ENCODE measurements around the gene TGM2.

The TGM2 gene

DNA sequence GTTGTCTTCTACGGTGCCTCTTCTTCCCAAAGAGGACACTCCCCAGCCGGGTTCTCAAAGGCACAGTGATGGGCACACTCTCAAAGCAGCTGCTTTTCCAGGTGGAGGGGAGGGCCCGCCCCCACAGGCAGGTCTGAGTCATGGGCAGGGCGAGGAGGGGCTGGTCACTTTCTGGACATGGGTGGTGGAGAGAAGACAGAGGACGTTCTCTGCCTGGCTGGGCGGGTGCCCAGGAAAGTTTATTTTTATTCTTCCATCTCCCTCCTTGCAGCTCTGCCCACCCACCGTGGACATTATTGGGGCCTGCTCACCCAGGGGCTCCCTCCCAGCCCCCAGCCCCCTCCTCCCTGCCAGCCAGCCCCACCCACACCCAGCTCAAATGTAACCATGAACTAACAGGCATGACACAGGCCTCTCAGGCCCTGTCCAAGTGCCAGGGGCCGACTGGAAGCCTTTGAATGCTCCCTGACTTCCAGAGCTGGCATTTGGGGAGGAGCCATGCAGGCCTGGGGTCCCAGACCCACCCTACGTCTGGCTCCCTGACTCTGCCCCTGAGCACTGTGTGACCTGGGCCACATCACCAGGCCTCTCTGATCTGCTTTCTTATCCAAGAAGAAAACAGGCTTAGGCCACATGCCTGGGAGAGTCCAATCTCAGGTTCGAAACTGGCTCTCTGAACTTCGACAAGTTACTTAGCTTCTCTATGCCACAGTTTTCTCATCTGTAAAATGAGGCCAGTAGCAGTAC is 8.0 kb downstream of the TGM2 start:
- DNase-seq (ENCODE audit: low read depth, low spot score), result no peak
- Histone ChIP-seq H3K9me3 (ENCODE audit: low read depth, low read length) (no peaks in the 10 kb centered on the region), H3K36me3 (ENCODE audit: insufficient read depth, low read length) (no peaks in the 10 kb centered on the region), H3K4me3 (no peak overlapping the region), H3K27ac (no peak overlapping the region), H3K9ac (ENCODE audit: insufficient read length) (no peak overlapping the region)
- no peak for TF ChIP-seq POLR2AphosphoS5 (IDR thresholded peaks at IDR 0.05; ENCODE audit: borderline replicate concordance, low read depth, low read length)

DNA sequence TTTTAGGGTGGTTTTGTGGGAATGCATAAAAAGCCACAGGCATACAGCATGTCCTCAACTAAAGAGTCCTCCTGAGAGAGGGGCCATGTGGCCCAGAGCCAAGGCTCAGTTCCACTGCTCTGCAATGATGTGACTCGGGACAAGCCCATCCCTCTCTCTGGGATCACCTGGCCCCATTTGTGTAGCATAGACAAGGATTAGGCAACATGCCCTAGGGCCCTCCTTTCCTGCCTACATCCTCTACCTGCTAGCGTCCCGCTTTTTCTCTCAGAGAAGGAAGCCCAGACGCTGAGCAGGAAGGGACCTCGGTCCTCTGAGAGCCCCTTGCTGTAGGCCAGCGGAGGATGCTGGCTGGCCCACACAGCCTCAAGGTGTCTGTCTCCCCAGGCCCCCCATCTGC is 8.8 kb downstream of the TGM2 start:
- Histone ChIP-seq H3K9ac (ENCODE audit: insufficient read length) (no peak overlapping the region), H3K9me3 (ENCODE audit: low read depth, low read length) (no peaks in the 10 kb centered on the region), H3K36me3 (ENCODE audit: insufficient read depth, low read length) (no peaks in the 10 kb centered on the region), H3K4me3 (no peak overlapping the region), H3K27ac (no peak overlapping the region)
- no peak for DNase-seq (ENCODE audit: low read depth, low spot score)
- no peak for TF ChIP-seq POLR2AphosphoS5 (IDR thresholded peaks at IDR 0.05; ENCODE audit: borderline replicate concordance, low read depth, low read length)
- no peak for TF ChIP-seq EZH2 (IDR thresholded peaks at IDR 0.05)
- TF ChIP-seq FOXP2 (optimal IDR thresholded peaks at IDR 0.05; ENCODE audit: control extremely low read depth, extremely low read length, insufficient read depth), result no peak

DNA sequence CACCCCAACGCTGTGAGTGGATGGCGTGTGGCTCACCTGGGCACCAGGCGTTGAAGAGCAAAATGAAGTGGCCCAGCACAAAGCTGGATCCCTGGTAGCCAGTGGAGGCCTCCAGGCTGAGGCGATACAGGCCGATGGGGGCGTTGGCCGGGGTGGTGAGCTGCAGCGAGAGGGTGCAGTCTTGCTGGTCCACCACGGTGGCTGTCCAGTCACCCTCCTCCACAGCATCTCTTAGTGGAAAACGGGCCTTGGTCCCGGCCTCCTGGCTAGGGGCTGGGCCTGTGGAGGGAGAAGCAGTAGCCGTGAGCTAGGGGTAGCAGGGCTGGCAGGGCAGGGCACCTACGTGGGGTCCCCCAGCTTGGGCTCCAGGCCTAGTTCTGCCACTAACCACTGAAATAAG is 9.3 kb downstream of the TGM2 start:
- Histone ChIP-seq H3K9me3 (ENCODE audit: low read depth, low read length) (no peaks in the 10 kb centered on the region), H3K4me3 (no peak overlapping the region), H3K27ac (no peak overlapping the region), H3K9ac (ENCODE audit: insufficient read length) (no peak overlapping the region), H3K36me3 (ENCODE audit: insufficient read depth, low read length) (no peaks in the 10 kb centered on the region)
- DNase-seq (ENCODE audit: low read depth, low spot score), result no peak
- TF ChIP-seq FOXP2 (optimal IDR thresholded peaks at IDR 0.05; ENCODE audit: control extremely low read depth, extremely low read length, insufficient read depth), result no peak
- no peak for TF ChIP-seq EZH2 (IDR thresholded peaks at IDR 0.05)
- no peak for TF ChIP-seq POLR2AphosphoS5 (IDR thresholded peaks at IDR 0.05; ENCODE audit: borderline replicate concordance, low read depth, low read length)

DNA sequence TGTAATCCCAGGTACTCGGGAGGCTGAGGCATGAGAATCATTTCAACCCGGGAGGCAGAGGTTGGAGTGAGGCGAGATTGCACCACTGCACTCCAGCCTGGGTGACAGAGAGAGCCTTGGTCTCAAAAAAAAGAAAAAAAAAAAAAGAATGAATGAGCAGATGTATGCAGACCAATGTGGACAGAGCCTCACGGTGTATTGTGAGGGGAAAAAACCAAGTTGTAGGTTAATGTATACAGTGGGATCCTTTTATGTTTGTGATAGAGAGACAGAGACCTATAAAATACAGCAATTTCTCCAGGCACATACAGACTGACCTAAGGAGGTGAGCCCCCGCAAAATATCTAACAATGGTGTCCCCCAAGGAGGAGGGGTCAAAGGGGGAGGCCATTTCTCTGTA is 11.7 kb downstream of the TGM2 start:
- no peaks in the 10 kb centered on the region for H3K9me3 ChIP-seq (ENCODE audit: low read depth, low read length)
- H3K4me3 ChIP-seq, result no peak overlapping the region
- no peak overlapping the region for H3K9ac ChIP-seq (ENCODE audit: insufficient read length)
- no peak for TF ChIP-seq POLR2AphosphoS5 (IDR thresholded peaks at IDR 0.05; ENCODE audit: borderline replicate concordance, low read depth, low read length)
- no peak for TF ChIP-seq FOXP2 (optimal IDR thresholded peaks at IDR 0.05; ENCODE audit: control extremely low read depth, extremely low read length, insufficient read depth)
- no peak for TF ChIP-seq EZH2 (IDR thresholded peaks at IDR 0.05)
- H3K36me3 ChIP-seq (ENCODE audit: insufficient read depth, low read length), result no peaks in the 10 kb centered on the region
- no peak overlapping the region for H3K27ac ChIP-seq
- no peak for DNase-seq (ENCODE audit: low read depth, low spot score)

DNA sequence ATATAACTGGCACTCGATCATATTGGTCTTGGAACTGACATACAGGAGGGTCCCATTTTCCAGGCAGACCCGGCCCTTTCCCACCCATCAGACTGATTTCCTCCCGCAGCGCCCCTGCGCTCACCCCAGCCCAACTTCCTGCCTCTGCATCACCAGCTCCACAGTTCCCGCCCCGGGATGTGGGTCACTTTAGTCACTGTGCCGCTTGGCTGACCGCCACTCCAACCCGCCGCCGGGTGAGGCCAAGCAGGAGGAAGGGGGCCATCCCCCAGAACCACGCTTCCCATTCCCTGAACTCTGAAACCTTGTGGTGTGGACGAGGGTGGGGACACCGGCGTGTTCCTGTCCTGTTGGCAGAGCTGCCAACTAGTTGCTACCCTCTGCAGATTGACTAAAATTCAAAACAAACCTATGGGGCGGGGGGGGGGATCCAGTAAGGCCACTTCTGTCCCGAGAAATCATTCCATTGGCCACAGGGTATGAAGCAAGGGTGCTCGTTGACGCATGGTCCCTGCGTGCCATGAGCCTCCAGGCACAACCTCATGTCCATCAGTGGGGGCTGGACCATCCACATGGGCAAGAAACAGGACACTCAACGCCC is 12.3 kb downstream of the TGM2 start:
- DNase-seq (ENCODE audit: low read depth, low spot score), result no peak
- Histone ChIP-seq H3K9me3 (ENCODE audit: low read depth, low read length) (no peaks in the 10 kb centered on the region), H3K36me3 (ENCODE audit: insufficient read depth, low read length) (no peaks in the 10 kb centered on the region), H3K9ac (ENCODE audit: insufficient read length) (no peak overlapping the region), H3K27ac (no peak overlapping the region), H3K4me3 (no peak overlapping the region)
- no peak for TF ChIP-seq FOXP2 (optimal IDR thresholded peaks at IDR 0.05; ENCODE audit: control extremely low read depth, extremely low read length, insufficient read depth)
- no peak for TF ChIP-seq EZH2 (IDR thresholded peaks at IDR 0.05)
- TF ChIP-seq POLR2AphosphoS5 (IDR thresholded peaks at IDR 0.05; ENCODE audit: borderline replicate concordance, low read depth, low read length), result no peak

DNA sequence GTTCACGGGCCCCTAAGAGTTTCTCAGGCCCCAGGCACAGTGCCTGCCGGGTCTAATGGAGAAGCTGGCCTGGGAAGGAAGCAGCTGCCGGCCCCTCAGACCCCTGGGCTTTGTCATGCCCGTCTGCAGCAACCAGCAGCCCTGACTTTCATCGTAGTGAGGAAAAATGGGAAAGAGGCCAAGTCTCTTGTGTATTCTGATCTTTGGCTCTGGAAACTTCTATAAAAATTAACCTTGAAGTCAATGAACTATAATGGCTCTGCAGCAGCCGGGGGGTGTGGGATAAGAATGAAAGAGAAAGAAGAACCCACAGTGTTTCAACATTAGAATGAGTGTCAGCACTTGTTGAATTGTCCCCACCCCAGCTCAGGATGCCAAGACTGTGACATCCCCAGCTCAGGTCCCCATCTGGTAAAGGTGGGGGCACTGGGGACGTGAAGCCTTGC is 12.9 kb downstream of the TGM2 start:
- TF ChIP-seq EZH2 (IDR thresholded peaks at IDR 0.05), result no peak
- TF ChIP-seq FOXP2 (optimal IDR thresholded peaks at IDR 0.05; ENCODE audit: control extremely low read depth, extremely low read length, insufficient read depth), result no peak
- no peak for TF ChIP-seq POLR2AphosphoS5 (IDR thresholded peaks at IDR 0.05; ENCODE audit: borderline replicate concordance, low read depth, low read length)
- Histone ChIP-seq H3K36me3 (ENCODE audit: insufficient read depth, low read length) (no peaks in the 10 kb centered on the region), H3K9ac (ENCODE audit: insufficient read length) (no peak overlapping the region), H3K9me3 (ENCODE audit: low read depth, low read length) (no peaks in the 10 kb centered on the region), H3K27ac (no peak overlapping the region), H3K4me3 (no peak overlapping the region)
- no peak for DNase-seq (ENCODE audit: low read depth, low spot score)

DNA sequence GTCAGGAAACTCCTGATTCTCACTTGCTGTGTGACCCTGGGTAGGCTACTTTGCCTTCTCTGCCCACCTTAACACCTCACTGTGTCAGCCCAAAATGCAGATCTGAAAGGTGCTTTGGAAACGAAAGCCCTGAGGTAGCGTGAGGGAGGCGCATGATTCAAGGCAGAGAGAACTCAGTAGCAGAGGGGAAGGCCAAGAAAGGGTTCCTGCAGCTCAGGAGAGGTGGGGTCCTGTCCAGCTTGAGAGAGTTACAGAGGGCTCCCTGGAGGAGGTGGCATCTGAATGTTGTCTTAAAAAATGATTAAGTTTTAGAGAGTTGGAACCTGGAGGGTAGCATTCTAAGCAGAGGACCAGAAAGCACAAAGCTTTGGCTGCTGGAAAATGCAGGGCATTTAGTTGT is 13.6 kb downstream of the TGM2 start:
- H3K4me3 ChIP-seq, result no peak overlapping the region
- no peak for DNase-seq (ENCODE audit: low read depth, low spot score)
- H3K36me3 ChIP-seq (ENCODE audit: insufficient read depth, low read length), result no peaks in the 10 kb centered on the region
- no peak for TF ChIP-seq EZH2 (IDR thresholded peaks at IDR 0.05)
- no peak for TF ChIP-seq POLR2AphosphoS5 (IDR thresholded peaks at IDR 0.05; ENCODE audit: borderline replicate concordance, low read depth, low read length)
- no peak for TF ChIP-seq FOXP2 (optimal IDR thresholded peaks at IDR 0.05; ENCODE audit: control extremely low read depth, extremely low read length, insufficient read depth)
- no peaks in the 10 kb centered on the region for H3K9me3 ChIP-seq (ENCODE audit: low read depth, low read length)
- no peak overlapping the region for H3K9ac ChIP-seq (ENCODE audit: insufficient read length)
- H3K27ac ChIP-seq, result no peak overlapping the region

DNA sequence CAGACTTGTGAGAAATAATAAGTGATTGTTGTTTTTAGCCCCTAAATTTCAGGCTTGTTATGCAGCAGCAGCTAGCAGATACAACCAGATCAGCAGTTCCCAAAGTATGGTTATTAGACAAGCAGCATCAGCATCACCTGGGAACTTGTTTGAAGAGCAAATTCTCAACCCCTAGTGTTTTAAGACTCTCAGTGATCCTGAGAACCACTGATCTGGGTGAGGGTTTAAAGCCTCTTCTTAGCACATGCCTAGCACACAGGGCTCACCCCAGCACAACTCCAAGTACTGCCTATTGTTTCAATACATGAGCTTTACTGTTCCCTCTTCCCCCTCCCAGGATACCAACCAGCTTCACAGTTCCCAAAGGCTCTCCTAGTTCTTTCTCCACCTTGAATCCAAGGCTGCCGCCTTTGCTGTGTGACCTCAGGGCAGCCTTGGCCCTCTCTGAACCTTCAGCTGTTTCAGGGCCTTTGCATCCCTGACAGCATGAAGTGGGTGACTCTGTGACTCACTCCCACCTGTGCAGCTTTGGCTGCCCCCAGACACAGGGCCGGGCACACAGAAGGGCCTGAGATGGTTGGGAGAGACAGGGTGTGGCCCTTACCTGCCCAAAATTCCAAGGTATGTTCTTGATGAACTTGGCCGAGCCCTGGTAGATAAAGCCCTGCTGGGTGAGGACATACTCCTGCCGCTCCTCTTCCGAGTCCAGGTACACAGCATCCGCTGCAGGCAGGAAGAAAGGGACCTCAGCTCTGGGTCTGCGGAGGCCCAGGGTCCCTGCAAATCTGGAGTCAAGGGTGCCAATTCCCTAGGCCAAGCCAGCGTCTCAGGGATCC is 14.5 kb downstream of the TGM2 start:
- no peak overlapping the region for H3K27ac ChIP-seq
- H3K9ac ChIP-seq (ENCODE audit: insufficient read length), result no peak overlapping the region
- no peak for TF ChIP-seq EZH2 (IDR thresholded peaks at IDR 0.05)
- TF ChIP-seq FOXP2 (optimal IDR thresholded peaks at IDR 0.05; ENCODE audit: control extremely low read depth, extremely low read length, insufficient read depth), result no peak
- TF ChIP-seq POLR2AphosphoS5 (IDR thresholded peaks at IDR 0.05; ENCODE audit: borderline replicate concordance, low read depth, low read length), result no peak
- no peaks in the 10 kb centered on the region for H3K36me3 ChIP-seq (ENCODE audit: insufficient read depth, low read length)
- H3K4me3 ChIP-seq, result no peak overlapping the region
- DNase-seq (ENCODE audit: low read depth, low spot score), result no peak
- H3K9me3 ChIP-seq (ENCODE audit: low read depth, low read length), result no peaks in the 10 kb centered on the region
